Endothelial cell of hepatic sinusoid (primary cell): ENCODE results near the gene TMEM161A.
"Not testable (repeated sequence)": the region's sequence is repeated elsewhere in the genome, so short reads cannot be mapped to it uniquely, and the experiment has no call there.

Experiments used
- in situ Hi-C: cut with HindIII; loops from 2 replicates; pipeline ENCODE4 v1.10.0; 2017; ENCODE audit warnings: low sequenced_read_pairs

The TMEM161A gene

DNA sequence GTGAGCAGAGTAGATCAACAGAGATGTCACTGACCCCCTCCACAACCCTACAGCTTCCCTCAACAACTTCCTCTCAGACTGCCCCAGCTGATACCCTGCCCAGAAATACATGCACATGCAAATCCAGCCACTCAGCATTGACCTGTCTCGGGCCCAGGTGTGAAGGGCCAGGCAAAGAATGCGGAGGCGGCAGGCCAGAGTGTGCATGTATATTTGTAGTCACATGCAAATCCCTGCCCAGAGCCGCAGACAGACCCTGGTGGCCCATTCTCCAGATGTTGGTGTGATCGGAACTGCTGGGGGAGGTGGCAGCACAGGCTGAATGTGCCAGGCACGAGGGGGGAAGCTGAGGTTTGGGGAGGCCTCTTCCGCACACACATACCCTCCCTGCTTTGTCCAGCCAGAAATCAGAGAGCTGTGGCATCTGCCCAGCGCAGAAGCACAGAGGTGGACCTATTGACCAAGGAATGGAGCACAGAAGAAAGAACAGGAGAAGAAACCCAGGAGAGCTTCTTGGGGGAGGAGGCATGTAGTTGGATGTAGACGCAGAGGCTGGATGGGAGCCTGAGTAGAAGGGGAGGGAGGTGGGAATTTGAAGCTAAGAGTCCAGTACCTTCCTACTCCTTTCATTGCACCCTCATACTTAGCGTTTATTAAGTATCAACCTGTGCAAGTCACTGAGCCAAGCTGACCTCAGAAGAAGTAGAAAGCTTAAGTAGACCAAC is 17.4 kb upstream of the TMEM161A start:
- in situ Hi-C loops = no loop called here

DNA sequence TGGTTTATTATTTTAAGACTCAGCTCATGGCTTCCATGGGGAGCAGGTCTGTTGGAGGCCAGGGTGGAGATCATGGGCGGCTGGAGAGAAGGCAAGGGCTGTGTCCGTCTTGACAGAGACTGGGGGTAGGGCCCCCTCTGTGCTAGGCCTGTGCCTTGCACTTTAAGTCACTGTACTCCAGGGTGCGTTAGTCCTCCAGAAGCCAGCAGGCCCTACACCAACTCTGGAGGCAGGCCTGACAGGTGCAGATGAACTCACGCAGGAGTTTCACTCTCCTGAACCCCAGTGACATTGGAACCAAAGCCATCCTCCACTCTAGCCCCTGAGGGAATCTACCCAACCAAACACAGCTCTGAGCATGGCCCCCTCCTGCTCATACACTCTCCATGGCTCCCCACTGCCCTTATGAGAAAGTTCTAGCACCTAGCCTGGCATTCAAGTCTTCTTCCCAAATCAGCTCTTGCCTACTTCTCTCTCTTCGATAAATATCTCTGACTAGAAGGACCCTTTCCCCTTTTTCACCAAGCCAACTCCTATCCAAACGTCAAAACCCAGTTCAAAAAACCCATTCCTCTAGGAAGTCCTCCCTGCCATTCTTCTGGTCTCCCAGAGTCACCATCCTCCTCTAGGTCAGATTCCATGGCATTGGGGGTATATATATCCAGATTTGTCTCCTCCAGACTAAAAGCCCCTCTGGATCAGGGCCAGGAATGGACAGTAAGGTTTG is 16.7 kb upstream of the TMEM161A start:
- in situ Hi-C loops = no loop called here

GRCh38 chr19:19152668-19153384 is 14.5 kb upstream of the TMEM161A start:
- in situ Hi-C loops = no loop called here

- in situ Hi-C loops = no loop called here
Observed at GRCh38 chr19:19151418-19151817, 13.1 kb upstream of the TMEM161A start.

DNA sequence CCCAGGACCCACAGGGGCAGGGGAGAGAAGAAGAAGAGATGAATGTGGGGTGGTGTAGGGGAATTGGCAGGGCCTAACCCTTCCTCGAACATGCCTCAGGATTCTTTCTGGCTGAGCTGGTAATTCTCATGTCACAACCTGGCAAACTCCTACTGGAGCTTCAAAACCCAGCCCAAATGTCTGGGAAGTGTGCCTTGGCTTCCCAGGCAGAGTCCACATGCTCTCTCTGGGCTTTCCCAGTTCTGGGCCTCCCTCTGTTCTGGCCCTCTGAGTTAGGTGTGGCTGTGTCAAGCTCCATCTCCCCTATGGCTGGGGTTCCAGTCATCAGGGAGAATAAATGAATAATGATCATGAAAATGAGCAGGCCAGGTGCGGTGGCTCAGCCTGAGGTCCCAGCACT is 11.2 kb upstream of the TMEM161A start:
- in situ Hi-C loops = no loop called here

DNA sequence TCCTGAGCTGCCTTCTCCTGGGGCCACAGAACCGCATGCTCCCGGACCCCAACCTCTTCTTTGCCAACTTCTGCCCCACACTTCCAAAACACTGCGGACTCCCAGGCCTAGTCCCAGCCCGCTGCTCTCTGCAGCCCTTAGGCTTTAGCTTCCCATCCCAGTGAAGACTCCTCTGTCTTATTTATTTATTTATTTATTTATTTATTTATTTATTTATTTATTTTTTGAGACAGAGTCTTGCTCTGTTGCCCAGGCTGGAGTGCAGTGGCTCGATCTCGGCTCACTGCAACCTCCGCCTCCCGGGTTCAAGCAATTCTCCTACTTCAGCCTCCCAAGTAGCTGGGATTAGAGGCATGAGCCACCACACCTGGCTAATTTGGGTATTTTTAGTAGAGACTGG is 10.2 kb upstream of the TMEM161A start:
- in situ Hi-C loops = not testable (repeated sequence)

GRCh38 chr19:19147344-19147743 is 9.1 kb upstream of the TMEM161A start:
- in situ Hi-C loops = no loop called here

DNA sequence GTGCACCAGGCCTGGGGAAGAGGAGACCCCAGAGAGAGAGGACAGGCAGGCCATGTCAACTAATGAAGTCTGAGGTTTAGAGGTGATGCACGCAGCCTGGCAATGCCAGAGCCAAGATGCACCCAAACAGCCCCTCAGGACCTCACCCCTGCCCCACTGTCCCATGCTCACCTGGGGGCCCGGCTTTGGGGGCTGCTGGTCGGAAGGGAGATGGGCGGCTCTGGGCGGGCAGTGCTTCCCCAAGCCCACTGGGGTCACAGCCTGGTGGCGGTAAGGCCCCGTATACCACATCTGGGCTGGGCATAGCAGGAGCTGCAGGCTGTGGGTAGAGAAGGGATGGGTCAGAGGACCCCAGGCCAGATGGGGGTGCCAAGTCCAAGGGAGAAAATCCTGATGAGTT is 8.6 kb upstream of the TMEM161A start:
- in situ Hi-C loops = no loop called here

- in situ Hi-C loops = no loop called here
Observed at GRCh38 chr19:19145684-19146608, 7.7 kb upstream of the TMEM161A start.

- in situ Hi-C loops = no loop called here
Observed at GRCh38 chr19:19145281-19145680, 7.0 kb upstream of the TMEM161A start.

- in situ Hi-C loops = loop anchor here (5.0 kb wide), 1 partner anchor 80 kb away; the partner anchor contains the start of gene SLC25A42
Observed at GRCh38 chr19:19142347-19142746, 4.1 kb upstream of the TMEM161A start.

DNA sequence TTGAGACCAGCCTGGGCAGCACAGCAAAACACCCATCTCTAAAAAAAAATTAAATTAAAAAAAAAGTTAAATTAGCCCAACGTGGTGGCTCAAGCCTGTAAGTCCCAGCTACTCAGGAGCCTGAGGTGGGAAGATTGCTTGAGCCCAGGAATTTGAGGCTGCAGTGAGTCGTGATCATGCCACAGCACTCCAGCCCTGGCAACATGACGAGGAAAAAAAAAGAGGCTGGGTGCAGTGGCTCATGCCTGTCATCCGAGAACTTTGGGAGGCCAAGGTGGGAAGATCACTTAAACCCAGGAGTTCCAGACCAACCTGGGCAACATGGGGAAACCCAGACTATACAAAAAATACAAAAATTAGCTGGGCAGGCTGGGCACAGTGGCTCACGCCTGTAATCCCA is 2.2 kb upstream of the TMEM161A start:
- in situ Hi-C loops = loop anchor here (5.0 kb wide), 1 partner anchor 78 kb away; the partner anchor contains the start of gene SLC25A42

GRCh38 chr19:19139876-19140229 is 1.6 kb upstream of the TMEM161A start:
- in situ Hi-C loops = loop anchor here (5.0 kb wide), 1 partner anchor 78 kb away; the partner anchor contains the start of gene SLC25A42

- in situ Hi-C loops = no loop called here
Observed at GRCh38 chr19:19137556-19138108, 646 bp downstream of the TMEM161A start.

DNA sequence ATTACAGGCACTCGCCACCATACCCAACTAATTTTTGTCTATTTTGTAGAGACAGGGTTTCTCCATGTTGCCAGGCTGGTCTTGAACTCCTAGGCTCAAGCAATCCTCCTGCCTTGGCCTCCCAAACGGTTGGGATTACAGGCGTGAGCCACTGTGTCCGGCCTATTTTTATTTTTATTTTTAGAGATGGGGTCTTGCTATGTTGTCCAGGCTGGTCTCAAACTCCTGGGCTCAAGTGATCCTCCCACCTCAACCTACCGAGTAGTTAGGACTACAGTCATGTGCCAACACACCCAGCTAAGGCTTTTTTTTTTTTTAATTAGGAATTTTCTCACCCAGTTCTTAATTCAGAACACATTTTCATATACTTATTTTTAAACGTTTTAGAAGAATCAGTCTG is 2.6 kb downstream of the TMEM161A start:
- in situ Hi-C loops = not testable (repeated sequence)

DNA sequence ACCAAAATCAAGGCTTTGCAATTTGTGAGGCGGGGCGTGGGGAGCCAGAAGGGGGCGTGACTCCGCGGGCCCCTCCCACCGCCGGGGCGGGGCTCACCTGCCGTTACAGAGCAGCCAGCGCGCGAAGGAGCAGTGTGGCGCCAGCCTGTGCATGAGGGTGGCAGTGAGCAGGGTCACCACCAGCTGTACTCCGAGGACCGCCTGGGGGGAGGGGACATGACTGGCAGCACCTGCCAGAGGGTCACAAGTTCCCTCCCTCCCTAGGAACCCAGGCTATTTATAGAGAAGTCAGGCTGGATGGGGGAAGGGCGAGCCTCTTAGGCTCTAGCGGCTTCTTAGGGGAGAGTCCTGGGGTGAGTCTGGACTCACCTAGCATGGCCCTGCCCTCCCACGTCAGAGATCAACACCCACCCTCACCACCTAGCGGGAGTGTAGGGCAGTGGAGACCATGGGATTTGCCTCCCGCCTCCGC is 3.6 kb downstream of the TMEM161A start:
- in situ Hi-C loops = no loop called here

DNA sequence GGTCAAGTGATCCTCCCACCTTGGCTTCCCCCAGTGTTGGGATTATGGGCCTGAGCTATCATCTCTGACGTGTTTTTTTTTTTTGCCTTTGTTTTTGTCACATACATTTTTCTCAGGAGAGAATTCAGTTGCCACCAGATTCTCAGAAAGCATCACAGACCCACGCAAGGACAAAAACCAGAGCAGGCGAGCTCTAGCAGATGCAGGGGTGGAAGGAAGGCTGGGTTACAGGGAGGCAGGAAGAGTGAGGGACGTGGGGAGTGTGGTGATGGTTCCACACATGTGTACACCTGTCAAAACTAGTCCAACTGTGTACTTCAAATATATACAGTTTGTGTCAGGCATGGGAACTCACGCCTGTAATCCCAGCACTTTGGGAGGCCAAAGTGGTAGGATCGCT is 4.3 kb downstream of the TMEM161A start:
- in situ Hi-C loops = no loop called here

DNA sequence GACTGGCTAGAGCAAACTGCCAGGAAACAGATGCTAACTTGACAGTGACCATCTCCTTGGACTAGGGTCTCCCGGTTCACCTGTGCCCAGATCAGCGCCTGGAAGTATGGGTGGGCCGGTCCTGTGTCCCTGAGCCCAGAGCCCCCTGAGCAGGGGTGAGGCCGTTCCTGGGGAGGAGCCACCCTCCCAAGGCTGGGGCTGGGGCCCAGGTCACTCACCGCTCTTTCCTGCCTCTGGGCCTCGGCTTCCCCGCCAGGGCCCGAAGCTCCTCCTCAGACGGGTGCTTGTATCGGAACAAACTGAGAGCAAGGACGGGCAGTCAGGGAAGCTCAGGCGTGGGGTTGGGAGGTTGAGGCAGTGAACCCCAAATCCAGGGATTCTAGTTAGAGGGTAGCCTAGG is 5.4 kb downstream of the TMEM161A start:
- in situ Hi-C loops = no loop called here

DNA sequence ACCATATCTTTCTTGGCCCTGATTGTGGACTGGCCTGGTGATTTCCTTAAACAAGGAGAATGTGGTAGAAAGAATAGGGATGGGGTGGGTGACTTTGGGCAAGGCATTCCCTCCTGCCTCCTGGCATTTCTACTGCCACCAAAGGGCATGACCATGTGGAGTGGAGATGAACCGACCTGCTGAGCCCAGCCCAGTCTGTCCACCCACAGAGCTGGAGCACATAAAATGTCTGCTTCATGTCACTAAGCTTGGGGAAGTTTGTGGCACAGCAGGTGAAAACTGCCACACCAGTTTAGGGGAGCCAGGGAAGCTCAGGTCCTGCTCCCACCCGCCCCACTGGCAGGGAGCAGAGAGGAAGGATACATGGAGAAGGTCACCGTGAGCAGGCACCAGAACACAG is 6.3 kb downstream of the TMEM161A start:
- in situ Hi-C loops = no loop called here

- in situ Hi-C loops = no loop called here
Observed at GRCh38 chr19:19126102-19126501, 12.2 kb downstream of the TMEM161A start.
